OCI-LY7 (cell line): Measurements from ENCODE around the gene IER3. TPM values are rescaled to one million over a fixed set of nuclear protein-coding genes. Genes with fewer than 3 reads are reported as not detected.
"Not testable (repeated sequence)": the region's sequence is repeated elsewhere in the genome, so short reads cannot be mapped to it uniquely, and the experiment has no call there.

Source experiments
- BruUV-seq: library from RNA; stranded (reverse); fragments of 400-500 nt; replicated peaks from 2 replicates; lab custom pipeline; 2021; lab: Mats Ljungman, UMichigan
- CTCF ChIA-PET: fragments of 300-600 bp; sonication (Branson Sonifier 250); formaldehyde crosslinking; loops from one replicate; lab custom pipeline; 2022; ENCODE audit warnings: antibody characterized with exemption; ENCODE audit not compliant: unreplicated experiment; lab: Charles Lee
- POLR2A ChIA-PET: fragments of 300-600 bp; sonication (Branson Sonifier 250); formaldehyde crosslinking; loops from one replicate; lab custom pipeline; 2022; ENCODE audit warnings: antibody characterized with exemption; lab: Charles Lee
- DNase-seq: peaks from one replicate; pipeline ENCODE4 v3.0.0-alpha.2; 2015; ENCODE audit warnings: low spot score
- H2AFZ ChIP-seq: fragments of 200-600 bp; sonication (generic), shearing (Covaris generic); 2 replicates; pipeline ENCODE4 v1.6.1; 2014; ENCODE audit warnings: mild to moderate bottlenecking, antibody characterized with exemption, low read length, moderate library complexity
- H3K27ac ChIP-seq: fragments of 200-600 bp; sonication (generic); 2 replicates; pipeline ENCODE4 v1.5.1; 2014; ENCODE audit warnings: mixed run types, low read depth, mild to moderate bottlenecking, moderate library complexity, low read length, inconsistent platforms; ENCODE audit not compliant: poor library complexity, severe bottlenecking
- H3K36me3 ChIP-seq: fragments of 200-600 bp; sonication (generic); 2 replicates; pipeline ENCODE4 v1.6.1; 2014; ENCODE audit warnings: mild to moderate bottlenecking, antibody characterized with exemption, low read length, moderate library complexity, mixed read lengths; ENCODE audit not compliant: insufficient read depth
- H3K4me1 ChIP-seq: fragments of 200-600 bp; sonication (generic); 2 replicates; pipeline ENCODE4 v1.5.1; 2014; ENCODE audit warnings: mild to moderate bottlenecking, low read length; ENCODE audit not compliant: insufficient read depth, poor library complexity, severe bottlenecking
- H3K4me2 ChIP-seq: fragments of 200-600 bp; sonication (generic); 2 replicates; pipeline ENCODE4 v1.6.1; 2014; ENCODE audit warnings: mild to moderate bottlenecking, low read length
- H3K4me3 ChIP-seq: fragments of 200-600 bp; sonication (generic); 2 replicates; pipeline ENCODE4 v1.5.1; 2014; ENCODE audit warnings: mild to moderate bottlenecking, low read depth, low read length; ENCODE audit not compliant: poor library complexity, severe bottlenecking
- H3K79me2 ChIP-seq: fragments of 200-600 bp; sonication (generic); 2 replicates; pipeline ENCODE4 v1.6.1; 2016; ENCODE audit warnings: low read depth, mild to moderate bottlenecking, low read length, moderate library complexity, mixed read lengths; ENCODE audit not compliant: insufficient read depth
- H3K9me2 ChIP-seq: fragments of 200-600 bp; sonication (generic); 2 replicates; pipeline ENCODE4 v1.6.1; 2016; ENCODE audit warnings: mild to moderate bottlenecking, low read length, mixed read lengths; ENCODE audit not compliant: insufficient read depth
- H3K9me3 ChIP-seq: fragments of 200-600 bp; sonication (generic); 2 replicates; pipeline ENCODE4 v1.6.1; 2014; ENCODE audit warnings: mild to moderate bottlenecking, mixed run types, low read length, mixed read lengths
- H4K20me1 ChIP-seq: fragments of 200-600 bp; sonication (generic); 2 replicates; pipeline ENCODE4 v1.6.1; 2014; ENCODE audit warnings: mild to moderate bottlenecking, antibody characterized with exemption, low read length, moderate library complexity, mixed read lengths; ENCODE audit not compliant: insufficient read depth
- EZH2phosphoT487 ChIP-seq: fragments of 200-600 bp; sonication (generic); IDR thresholded peaks from 2 replicates; pipeline ENCODE4 v1.6.1; 2018; ENCODE audit warnings: low read depth, borderline replicate concordance, mild to moderate bottlenecking, mixed run types, antibody characterized with exemption, low read length, moderate library complexity, mixed read lengths
- intact Hi-C: fragments of 100-400 bp; cut with micrococcal nuclease; formaldehyde crosslinking; loops from one replicate; pipeline ENCODE4 v1.10.0; 2022; ENCODE audit not compliant: unreplicated experiment
- total RNA-seq, 2 experiments: library from RNA; depleted of rRNA in 1 of 2; stranded (reverse); fragments of >200 nt in 1 of 2; shearing (Covaris generic) in 1 of 2; gene quantifications; 2 replicates each; pipeline ENCODE4 v1.2.3, GENCODE V29; 2014 to 2022
- TF ChIP-seq, protein P1 (sequence below): fragments of 200-600 bp; sonication (generic); conservative IDR thresholded peaks from 2 replicates; pipeline ENCODE4 v1.5.1; 2014; ENCODE audit warnings: mild to moderate bottlenecking, antibody characterized with exemption, low read length, moderate library complexity, mixed read lengths

The IER3 gene
- total RNA-seq, 2 experiments from 2014 or later: 1.3 to 2.8 TPM

DNA sequence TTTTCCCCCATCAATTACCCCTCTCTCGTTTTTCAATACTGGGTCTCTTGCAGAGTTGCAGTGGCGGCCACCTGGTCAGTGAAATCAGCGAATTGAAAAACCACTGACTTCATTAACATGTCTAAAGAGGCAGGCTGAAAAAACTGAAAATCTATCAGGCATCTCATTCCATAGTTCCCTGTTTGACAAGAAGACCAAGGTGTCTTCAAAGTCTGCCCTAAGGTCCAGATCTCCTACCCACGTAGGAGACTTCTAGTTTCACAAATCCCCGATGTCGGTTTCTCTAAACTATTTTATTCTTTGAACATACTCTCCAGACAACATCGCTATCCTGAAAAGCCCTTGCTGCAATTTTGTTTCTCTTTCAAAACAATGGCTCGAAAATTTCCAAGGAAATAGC, 25.0 kb downstream of the IER3 start:
- H3K9me2 ChIP-seq: no peaks in the 10 kb centered on the region
- no peak for TF ChIP-seq EZH2phosphoT487
- TF ChIP-seq, protein P1, sequence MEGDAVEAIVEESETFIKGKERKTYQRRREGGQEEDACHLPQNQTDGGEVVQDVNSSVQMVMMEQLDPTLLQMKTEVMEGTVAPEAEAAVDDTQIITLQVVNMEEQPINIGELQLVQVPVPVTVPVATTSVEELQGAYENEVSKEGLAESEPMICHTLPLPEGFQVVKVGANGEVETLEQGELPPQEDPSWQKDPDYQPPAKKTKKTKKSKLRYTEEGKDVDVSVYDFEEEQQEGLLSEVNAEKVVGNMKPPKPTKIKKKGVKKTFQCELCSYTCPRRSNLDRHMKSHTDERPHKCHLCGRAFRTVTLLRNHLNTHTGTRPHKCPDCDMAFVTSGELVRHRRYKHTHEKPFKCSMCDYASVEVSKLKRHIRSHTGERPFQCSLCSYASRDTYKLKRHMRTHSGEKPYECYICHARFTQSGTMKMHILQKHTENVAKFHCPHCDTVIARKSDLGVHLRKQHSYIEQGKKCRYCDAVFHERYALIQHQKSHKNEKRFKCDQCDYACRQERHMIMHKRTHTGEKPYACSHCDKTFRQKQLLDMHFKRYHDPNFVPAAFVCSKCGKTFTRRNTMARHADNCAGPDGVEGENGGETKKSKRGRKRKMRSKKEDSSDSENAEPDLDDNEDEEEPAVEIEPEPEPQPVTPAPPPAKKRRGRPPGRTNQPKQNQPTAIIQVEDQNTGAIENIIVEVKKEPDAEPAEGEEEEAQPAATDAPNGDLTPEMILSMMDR: no peak
- peak; percentile 69 for DNase-seq
- H3K4me1 ChIP-seq: peaks cover 52% of the 10 kb centered on the region
- TSS peak; percentile 60 for BruUV-seq
- no peaks in the 10 kb centered on the region for H3K9me3 ChIP-seq
- intact Hi-C loops: no loop called here
- peaks cover 19% of the 10 kb centered on the region for H4K20me1 ChIP-seq
- no peak overlapping the region for H2AFZ ChIP-seq
- H3K4me2 ChIP-seq: peak overlapping the region; percentile 98
- H3K79me2 ChIP-seq: peaks cover 79% of the 10 kb centered on the region
- peaks cover 55% of the 10 kb centered on the region for H3K36me3 ChIP-seq
- ChIA-PET CTCF (no interaction called here), POLR2A (interaction anchor here (0.7 to 6.0 kb wide), 6 partner anchors 29 to 148 kb away, joined by 3 to 71 read pairs (median 4); partner anchors contain the start of genes ABCF1 and NRM)
- H3K27ac ChIP-seq: peak overlapping the region; percentile 97
- peak overlapping the region; percentile 91 for H3K4me3 ChIP-seq

DNA sequence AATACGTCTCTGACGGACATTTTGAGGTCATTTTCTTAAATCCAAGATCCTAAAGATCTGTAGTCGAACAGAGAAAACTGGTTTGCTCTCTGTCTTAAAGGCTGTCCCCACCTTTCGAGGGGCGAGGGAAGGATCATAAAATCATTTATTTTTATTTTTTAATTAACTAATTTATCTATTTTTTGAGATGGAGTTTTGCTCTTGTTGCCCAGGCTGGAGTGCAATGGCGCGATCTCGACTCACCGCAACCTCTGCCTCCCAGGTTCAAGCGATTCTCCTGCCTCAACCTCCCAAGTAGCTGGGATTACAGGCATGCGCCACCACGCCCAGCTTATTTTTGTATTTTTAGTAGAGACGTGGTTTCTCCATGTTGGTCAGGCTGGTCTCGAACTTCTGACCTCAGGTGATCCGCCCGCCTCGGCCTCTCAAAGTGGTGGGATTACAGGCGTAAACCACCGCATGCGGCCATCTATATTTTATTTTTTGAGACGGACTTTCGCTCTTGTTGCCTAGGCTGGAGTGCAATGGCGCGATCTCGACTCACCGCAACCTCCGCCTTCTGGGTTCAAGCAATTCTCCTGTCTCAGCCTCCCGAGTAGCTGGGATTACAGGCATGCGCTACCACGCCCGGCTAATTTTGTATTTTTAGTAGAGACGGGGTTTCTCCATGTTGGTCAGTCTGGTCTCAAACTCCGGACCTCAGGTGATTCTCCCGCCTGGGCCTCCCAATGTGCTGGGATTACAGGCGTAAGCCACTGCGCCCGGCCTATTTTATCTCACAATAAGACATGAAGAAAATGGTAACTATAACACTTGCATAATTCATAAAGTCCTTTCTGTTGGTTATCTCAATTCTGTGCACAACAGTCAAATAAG, 26.3 kb downstream of the IER3 start:
- peak; percentile 28 for DNase-seq
- not testable (repeated sequence) for H2AFZ ChIP-seq, H3K9me2 ChIP-seq, H3K9me3 ChIP-seq, H4K20me1 ChIP-seq
- TSS peak; percentile 79 for BruUV-seq
- Histone ChIP-seq H3K4me1 (peaks cover 47% of the 10 kb centered on the region), H3K4me2 (peak overlapping the region; percentile 98), H3K27ac (peak overlapping the region; percentile 97), H3K36me3 (peaks cover 55% of the 10 kb centered on the region), H3K4me3 (peak overlapping the region; percentile 91), H3K79me2 (peaks cover 66% of the 10 kb centered on the region)
- CTCF ChIA-PET: interaction anchor here (0.6 to 1.7 kb wide), 4 partner anchors 12 to 38 kb away, joined by 3 to 5 read pairs (median 4); no protein-coding TSS in a partner anchor
- POLR2A ChIA-PET: interaction anchor here (0.9 to 6.0 kb wide), 7 partner anchors 28 to 103 kb away, joined by 4 to 71 read pairs (median 7); partner anchors contain the start of genes MRPS18B and NRM
- intact Hi-C loops: loop anchor here (1.0 kb wide), 3 partner anchors 24 to 101 kb away; partner anchors contain the start of genes FLOT1, MRPS18B and PPP1R10

DNA sequence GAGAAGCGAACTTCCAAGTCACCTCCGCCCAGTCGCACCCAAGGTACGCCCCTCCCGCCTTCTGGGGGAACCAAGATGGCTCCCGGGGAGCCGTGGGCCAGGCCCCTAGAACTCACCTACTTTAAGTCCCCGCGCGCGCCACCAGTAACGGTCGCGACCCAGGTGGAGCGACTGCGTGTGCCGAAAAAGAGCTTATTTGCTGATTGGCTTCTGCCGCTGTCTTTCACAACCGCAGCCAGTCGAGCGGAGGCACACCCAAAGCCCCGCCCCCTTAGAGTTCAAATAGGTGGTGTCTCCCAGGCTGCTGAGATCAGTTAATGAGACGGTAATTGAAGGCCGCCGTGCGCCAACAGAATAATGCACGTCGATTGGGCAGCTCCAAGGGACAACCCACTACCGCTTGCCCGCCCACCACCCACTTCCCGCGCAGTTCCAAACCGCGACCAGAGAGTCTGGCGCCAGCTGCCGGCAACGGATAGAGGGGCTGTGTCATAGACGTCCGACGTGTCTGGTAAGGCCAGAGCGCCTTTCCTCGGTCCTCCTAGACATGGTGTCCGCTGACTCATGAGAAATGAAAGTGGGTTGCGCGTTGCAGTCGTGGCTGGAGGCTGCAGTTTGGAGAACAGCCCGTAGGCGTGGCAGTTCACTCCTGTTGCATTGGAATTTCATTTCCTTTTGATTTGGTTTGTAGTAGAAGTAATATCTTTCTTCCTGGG, 27.1 kb downstream of the IER3 start, which contains the start of gene MDC1:
MDC1 (minus strand) TSS at position 153 of the 716 bp plus-strand sequence. CDS start 2,106 bp downstream, outside the sequence.
- BruUV-seq: no TSS peak
- TF ChIP-seq EZH2phosphoT487: no peak
- TF ChIP-seq, protein P1: no peak; the same call in 1 of the 2 replicates
- POLR2A ChIA-PET: interaction anchor here (0.7 to 6.0 kb wide), 7 partner anchors 21 to 102 kb away, joined by 3 to 71 read pairs (median 4); partner anchors contain the start of genes FLOT1, MRPS18B and NRM
- Histone ChIP-seq H4K20me1 (no peaks in the 10 kb centered on the region), H3K9me2 (no peaks in the 10 kb centered on the region), H3K36me3 (peaks cover 55% of the 10 kb centered on the region), H3K27ac (peak within 1 kb of the TSS; percentile 97), H3K79me2 (peaks cover 59% of the 10 kb centered on the region), H3K4me2 (peak within 1 kb of the TSS; percentile 98), H3K9me3 (no peaks in the 10 kb centered on the region), H3K4me3 (peak within 1 kb of the TSS; percentile 91), H2AFZ (peak within 1 kb of the TSS; percentile 38; the same call in 1 of the 2 replicates), H3K4me1 (peaks cover 44% of the 10 kb centered on the region)
- CTCF ChIA-PET: interaction anchor here (0.6 to 1.7 kb wide), 5 partner anchors 13 to 1851 kb away, joined by 3 to 5 read pairs (median 3); no protein-coding TSS in a partner anchor
- intact Hi-C loops: loop anchor here (1.0 kb wide), 3 partner anchors 25 to 100 kb away; partner anchors contain the start of genes FLOT1, MRPS18B and PPP1R10
- DNase-seq: peak; percentile 100
